AG10803 (cell line): ENCODE measurements around the gene NAALADL2.
A peak's percentile ranks its signal among the peaks of the same experiment; 100 is the strongest.

Experiments used
- DNase-seq: peaks from one replicate; pipeline ENCODE4 v3.0.0; 2010; ENCODE audit warnings: low read depth
- H3K4me3 ChIP-seq: 2 replicates; pipeline ENCODE4 v1.5.1; 2011; ENCODE audit warnings: mild to moderate bottlenecking, low read length, control low read depth
- TF ChIP-seq, protein P1 (sequence below): conservative IDR thresholded peaks from 2 replicates; pipeline ENCODE4 v1.5.1; 2011; ENCODE audit warnings: mild to moderate bottlenecking, low read length, control low read depth, inconsistent platforms

Gene NAALADL2

DNA sequence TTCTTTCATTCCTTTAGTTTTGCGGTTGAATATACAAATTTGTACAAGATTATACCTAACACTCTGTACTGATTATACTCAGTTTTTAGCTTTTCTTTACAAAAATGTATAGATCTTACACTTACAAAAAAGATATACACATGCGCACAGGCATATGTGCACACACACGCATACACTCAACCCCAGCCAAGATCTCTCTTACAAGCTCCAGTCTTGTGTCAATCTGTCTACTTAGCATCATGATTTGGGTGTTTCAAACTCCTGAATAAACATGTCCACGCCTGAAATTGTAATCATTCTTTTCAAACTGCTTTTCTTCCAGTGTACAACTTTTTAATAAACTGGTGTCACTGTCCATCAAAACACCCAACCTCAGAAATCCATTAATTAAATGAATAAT, 180.7 kb downstream of the NAALADL2 start:
- no peak for DNase-seq
- TF ChIP-seq, protein P1, sequence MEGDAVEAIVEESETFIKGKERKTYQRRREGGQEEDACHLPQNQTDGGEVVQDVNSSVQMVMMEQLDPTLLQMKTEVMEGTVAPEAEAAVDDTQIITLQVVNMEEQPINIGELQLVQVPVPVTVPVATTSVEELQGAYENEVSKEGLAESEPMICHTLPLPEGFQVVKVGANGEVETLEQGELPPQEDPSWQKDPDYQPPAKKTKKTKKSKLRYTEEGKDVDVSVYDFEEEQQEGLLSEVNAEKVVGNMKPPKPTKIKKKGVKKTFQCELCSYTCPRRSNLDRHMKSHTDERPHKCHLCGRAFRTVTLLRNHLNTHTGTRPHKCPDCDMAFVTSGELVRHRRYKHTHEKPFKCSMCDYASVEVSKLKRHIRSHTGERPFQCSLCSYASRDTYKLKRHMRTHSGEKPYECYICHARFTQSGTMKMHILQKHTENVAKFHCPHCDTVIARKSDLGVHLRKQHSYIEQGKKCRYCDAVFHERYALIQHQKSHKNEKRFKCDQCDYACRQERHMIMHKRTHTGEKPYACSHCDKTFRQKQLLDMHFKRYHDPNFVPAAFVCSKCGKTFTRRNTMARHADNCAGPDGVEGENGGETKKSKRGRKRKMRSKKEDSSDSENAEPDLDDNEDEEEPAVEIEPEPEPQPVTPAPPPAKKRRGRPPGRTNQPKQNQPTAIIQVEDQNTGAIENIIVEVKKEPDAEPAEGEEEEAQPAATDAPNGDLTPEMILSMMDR, result no peak
- H3K4me3 ChIP-seq, result no peak overlapping the region

- DNase-seq, result no peak
- no peak overlapping the region for H3K4me3 ChIP-seq
- TF ChIP-seq, protein P1, result no peak
Observed at GRCh38 chr3:175041369-175041768, 182.2 kb downstream of the NAALADL2 start.

DNA sequence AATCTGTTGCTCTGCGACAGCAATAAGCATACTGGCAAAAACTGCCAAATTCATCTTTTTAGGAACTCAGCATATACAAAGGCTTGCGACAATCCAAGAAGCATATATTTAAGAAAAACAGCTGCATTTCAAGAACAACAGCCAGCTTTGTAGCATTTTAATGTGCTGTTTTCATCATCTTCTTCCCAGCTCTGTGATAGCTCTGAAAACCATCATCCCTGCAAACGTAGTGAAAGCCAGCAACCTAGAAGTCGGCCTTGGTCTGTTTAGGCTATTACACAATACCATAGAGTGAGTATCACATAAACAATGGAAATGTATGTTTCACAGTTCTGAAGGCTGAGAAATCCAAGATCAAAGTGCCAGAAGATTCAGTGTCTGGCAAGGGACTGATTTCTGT, 187.5 kb downstream of the NAALADL2 start:
- no peak overlapping the region for H3K4me3 ChIP-seq
- TF ChIP-seq, protein P1, result no peak
- peak; percentile 4 for DNase-seq

DNA sequence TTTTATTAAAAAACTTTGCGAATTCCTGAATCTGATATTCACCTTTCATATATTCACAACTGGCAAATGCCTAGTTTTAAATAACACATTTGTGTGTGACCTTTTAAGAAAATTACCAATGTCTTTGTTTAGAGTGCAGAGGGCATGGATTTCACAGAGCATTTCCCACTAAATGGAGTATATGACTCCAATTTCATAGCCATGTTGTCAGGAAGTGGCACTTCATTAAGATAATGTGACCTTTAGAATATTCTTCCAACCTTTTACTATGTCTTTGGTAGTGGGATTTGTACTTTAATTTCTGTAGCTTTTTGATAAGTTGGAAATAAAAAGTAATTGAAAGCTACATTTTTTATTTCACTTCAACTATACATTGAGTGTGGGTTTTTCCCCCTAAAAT, 188.7 kb downstream of the NAALADL2 start:
- H3K4me3 ChIP-seq, result no peak overlapping the region
- TF ChIP-seq, protein P1, result no peak
- DNase-seq, result no peak

- DNase-seq, result peak; percentile 35
- TF ChIP-seq, protein P1, result no peak
- H3K4me3 ChIP-seq, result no peak overlapping the region
Observed at GRCh38 chr3:175057401-175057800, 198.3 kb downstream of the NAALADL2 start.

- H3K4me3 ChIP-seq, result no peak overlapping the region
- TF ChIP-seq, protein P1, result no peak
- no peak for DNase-seq
Observed at GRCh38 chr3:175059788-175060187, 200.7 kb downstream of the NAALADL2 start.

- DNase-seq, result no peak
- TF ChIP-seq, protein P1, result no peak
- no peak overlapping the region for H3K4me3 ChIP-seq
Observed at GRCh38 chr3:175065497-175065896, 206.4 kb downstream of the NAALADL2 start.
